ENCODE data around the gene HSPA14. TPM values are rescaled to one million over a fixed set of nuclear protein-coding genes. Genes with fewer than 3 reads are reported as not detected.

HSPA14 gene
- polyA plus RNA-seq, 1 donor (not counting 4 experiments of a cell fraction or from before 2014, with no cell fraction given): 29.5 TPM

GRCh38 chr10:14843327-14843988 is 5.4 kb downstream of the HSPA14 start:
- H3K79me2 ChIP-seq (ENCODE audit: control insufficient read depth, insufficient read depth, low read length): peaks cover 49% of the 10 kb centered on the region
- H3K27ac ChIP-seq (ENCODE audit: control insufficient read depth, insufficient read depth, low read length): no peak overlapping the region
- H2AFZ ChIP-seq (ENCODE audit: control insufficient read depth, low read length): no peak overlapping the region
- H3K27me3 ChIP-seq (ENCODE audit: control insufficient read depth, extremely low read depth, insufficient read depth, low read length): no peaks in the 10 kb centered on the region
- H4K20me1 ChIP-seq (ENCODE audit: control insufficient read depth, extremely low read depth, insufficient read depth, low read length): no peaks in the 10 kb centered on the region
- dilution Hi-C loops (cut with MboI; ENCODE audit: extremely low pct_ligation_motif_present, low sequenced_read_pairs): no loop called here
- H3K9me1 ChIP-seq (ENCODE audit: control insufficient read depth, extremely low read depth, insufficient read depth, low read length): no peaks in the 10 kb centered on the region
- peaks cover 5% of the 10 kb centered on the region for H3K4me1 ChIP-seq (ENCODE audit: control insufficient read depth, extremely low read depth, insufficient read depth, low read length)
- H3K36me3 ChIP-seq (ENCODE audit: control insufficient read depth in 2 of 2, extremely low read depth in 1 of 2, insufficient read depth in 2 of 2, low read length in 2 of 2): peaks cover 15 to 31% of the 10 kb centered on the region in 2 experiments
- no peak for FAIRE-seq
- H3K4me2 ChIP-seq (ENCODE audit: control insufficient read depth, extremely low read depth, insufficient read depth, low read depth, low read length): no peak overlapping the region
- H3K4me3 ChIP-seq (ENCODE audit: control insufficient read depth in 2 of 3, extremely low read depth in 1 of 3, insufficient read depth in 2 of 3, low read depth in 1 of 3, low read length in 3 of 3): no peak overlapping the region
- H3K9ac ChIP-seq (ENCODE audit: control insufficient read depth, extremely low read depth, insufficient read depth, low read length): no peak overlapping the region
- TF ChIP-seq EZH2 (IDR thresholded peaks at IDR 0.05; ENCODE audit: low read length) (no peak), CTCF (optimal IDR thresholded peaks at IDR 0.05 in 1 of 3, IDR thresholded peaks at IDR 0.05 in 1 of 3, conservative IDR thresholded peaks at IDR 0.05 in 1 of 3; ENCODE audit: extremely low read depth in 1 of 3, insufficient read depth in 2 of 3, low read length in 3 of 3) (no peak)
- no peaks in the 10 kb centered on the region for H3K9me3 ChIP-seq (ENCODE audit: control insufficient read depth, low read depth, low read length)
- DNase-seq (ENCODE audit: low read depth, low spot score): no peak

DNA sequence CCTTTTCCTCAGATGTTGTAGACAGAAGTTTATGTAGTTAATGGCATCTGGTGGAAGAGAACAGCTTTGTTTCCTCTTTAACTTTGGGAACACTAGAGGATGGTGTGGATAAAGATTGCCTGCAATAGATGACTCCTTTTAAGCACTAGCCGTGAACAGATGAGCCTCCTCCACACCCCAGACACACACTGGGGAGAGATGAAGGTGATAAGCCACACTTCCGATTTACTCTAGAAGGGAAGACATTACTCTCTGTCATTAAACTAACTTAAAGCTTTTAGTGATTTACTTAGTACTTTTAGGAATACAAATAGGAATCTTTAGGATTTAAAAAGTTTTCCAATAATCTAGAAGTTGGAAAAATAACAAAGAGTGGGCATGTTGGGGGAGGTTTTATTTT is 6.8 kb downstream of the HSPA14 start:
- Histone ChIP-seq H3K36me3 (ENCODE audit: control insufficient read depth in 2 of 2, extremely low read depth in 1 of 2, insufficient read depth in 2 of 2, low read length in 2 of 2) (peaks cover 15 to 39% of the 10 kb centered on the region in 2 experiments), H3K4me1 (ENCODE audit: control insufficient read depth, extremely low read depth, insufficient read depth, low read length) (no peaks in the 10 kb centered on the region), H3K4me2 (ENCODE audit: control insufficient read depth, extremely low read depth, insufficient read depth, low read depth, low read length) (no peak overlapping the region), H3K79me2 (ENCODE audit: control insufficient read depth, insufficient read depth, low read length) (peaks cover 34% of the 10 kb centered on the region), H3K9me3 (ENCODE audit: control insufficient read depth, low read depth, low read length) (no peaks in the 10 kb centered on the region), H3K27ac (ENCODE audit: control insufficient read depth, insufficient read depth, low read length) (no peak overlapping the region), H4K20me1 (ENCODE audit: control insufficient read depth, extremely low read depth, insufficient read depth, low read length) (no peaks in the 10 kb centered on the region), H3K9ac (ENCODE audit: control insufficient read depth, extremely low read depth, insufficient read depth, low read length) (no peak overlapping the region), H3K9me1 (ENCODE audit: control insufficient read depth, extremely low read depth, insufficient read depth, low read length) (no peaks in the 10 kb centered on the region), H3K4me3 (ENCODE audit: control insufficient read depth in 2 of 3, extremely low read depth in 1 of 3, insufficient read depth in 2 of 3, low read depth in 1 of 3, low read length in 3 of 3) (no peak overlapping the region), H2AFZ (ENCODE audit: control insufficient read depth, low read length) (no peak overlapping the region), H3K27me3 (ENCODE audit: control insufficient read depth, extremely low read depth, insufficient read depth, low read length) (no peaks in the 10 kb centered on the region)
- no peak for DNase-seq (ENCODE audit: low read depth, low spot score)
- no peak for TF ChIP-seq CTCF (optimal IDR thresholded peaks at IDR 0.05 in 1 of 3, IDR thresholded peaks at IDR 0.05 in 1 of 3, conservative IDR thresholded peaks at IDR 0.05 in 1 of 3; ENCODE audit: extremely low read depth in 1 of 3, insufficient read depth in 2 of 3, low read length in 3 of 3)
- TF ChIP-seq EZH2 (IDR thresholded peaks at IDR 0.05; ENCODE audit: low read length): no peak
- FAIRE-seq: no peak
- dilution Hi-C loops (cut with MboI; ENCODE audit: extremely low pct_ligation_motif_present, low sequenced_read_pairs): no loop called here
